Measurements from ENCODE around the gene INTS1.

DNA sequence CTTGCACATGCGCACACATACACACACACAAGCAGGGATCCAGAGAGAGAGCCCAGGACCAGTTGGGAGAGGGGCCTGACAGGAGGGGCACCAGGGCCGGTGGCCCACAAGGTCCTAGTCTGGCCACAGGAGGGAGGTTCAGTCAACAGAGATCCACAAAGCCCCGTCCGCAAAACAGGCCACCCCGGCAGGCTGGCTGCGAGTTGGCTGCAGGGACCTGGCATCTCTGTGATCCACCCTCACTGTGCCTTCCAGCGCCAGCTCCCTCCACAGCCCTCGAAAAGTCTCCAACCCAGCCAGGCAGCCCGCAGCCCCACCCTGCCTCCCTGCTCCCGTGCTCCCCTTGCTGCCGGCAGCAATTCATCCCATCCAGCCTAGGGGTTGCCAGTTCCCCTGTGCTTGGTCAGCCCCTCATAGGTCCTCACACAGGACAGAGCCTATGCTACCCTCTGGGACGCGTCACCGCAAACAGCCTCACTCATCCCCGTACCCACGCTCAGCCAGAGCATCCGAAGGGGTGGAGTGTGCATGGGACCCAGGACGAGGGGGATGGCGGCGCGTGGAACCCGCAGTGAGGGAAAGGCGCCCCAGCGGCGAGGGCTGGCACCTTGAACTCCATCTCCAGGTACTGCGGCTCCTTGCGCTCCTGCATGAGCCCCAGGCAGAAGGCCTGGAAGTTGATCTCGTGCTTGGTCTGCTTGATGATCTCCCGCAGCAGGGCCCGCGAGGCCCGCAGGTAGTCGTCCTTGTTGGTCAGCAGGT is 7.5 kb downstream of the INTS1 start:
- TF ChIP-seq, protein P1, sequence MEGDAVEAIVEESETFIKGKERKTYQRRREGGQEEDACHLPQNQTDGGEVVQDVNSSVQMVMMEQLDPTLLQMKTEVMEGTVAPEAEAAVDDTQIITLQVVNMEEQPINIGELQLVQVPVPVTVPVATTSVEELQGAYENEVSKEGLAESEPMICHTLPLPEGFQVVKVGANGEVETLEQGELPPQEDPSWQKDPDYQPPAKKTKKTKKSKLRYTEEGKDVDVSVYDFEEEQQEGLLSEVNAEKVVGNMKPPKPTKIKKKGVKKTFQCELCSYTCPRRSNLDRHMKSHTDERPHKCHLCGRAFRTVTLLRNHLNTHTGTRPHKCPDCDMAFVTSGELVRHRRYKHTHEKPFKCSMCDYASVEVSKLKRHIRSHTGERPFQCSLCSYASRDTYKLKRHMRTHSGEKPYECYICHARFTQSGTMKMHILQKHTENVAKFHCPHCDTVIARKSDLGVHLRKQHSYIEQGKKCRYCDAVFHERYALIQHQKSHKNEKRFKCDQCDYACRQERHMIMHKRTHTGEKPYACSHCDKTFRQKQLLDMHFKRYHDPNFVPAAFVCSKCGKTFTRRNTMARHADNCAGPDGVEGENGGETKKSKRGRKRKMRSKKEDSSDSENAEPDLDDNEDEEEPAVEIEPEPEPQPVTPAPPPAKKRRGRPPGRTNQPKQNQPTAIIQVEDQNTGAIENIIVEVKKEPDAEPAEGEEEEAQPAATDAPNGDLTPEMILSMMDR (conservative IDR thresholded peaks at IDR 0.05; ENCODE audit: low read depth in 2 of 2), result no peak
- TF ChIP-seq EZH2phosphoT487 (IDR thresholded peaks at IDR 0.05; ENCODE audit: unreplicated experiment) (no peak), EZH2 (IDR thresholded peaks at IDR 0.05; ENCODE audit: low read depth, unreplicated experiment) (no peak), STAT1 (IDR thresholded peaks at IDR 0.05; ENCODE audit: unreplicated experiment) (no peak), POLR2AphosphoS5 (IDR thresholded peaks at IDR 0.05; ENCODE audit: low read depth) (no peak), CREB1 (CRISPR knock-in tag; IDR thresholded peaks at IDR 0.05; ENCODE audit: low read depth) (no peak), ZNF331 (CRISPR knock-in tag; IDR thresholded peaks at IDR 0.05; ENCODE audit: low read depth) (no peak), JUNB (IDR thresholded peaks at IDR 0.05; ENCODE audit: unreplicated experiment) (no peak), ZNF114 (CRISPR knock-in tag; IDR thresholded peaks at IDR 0.05) (no peak), NANOG (IDR thresholded peaks at IDR 0.05; ENCODE audit: borderline replicate concordance) (no peak)
- TF ChIP-seq, protein P2, sequence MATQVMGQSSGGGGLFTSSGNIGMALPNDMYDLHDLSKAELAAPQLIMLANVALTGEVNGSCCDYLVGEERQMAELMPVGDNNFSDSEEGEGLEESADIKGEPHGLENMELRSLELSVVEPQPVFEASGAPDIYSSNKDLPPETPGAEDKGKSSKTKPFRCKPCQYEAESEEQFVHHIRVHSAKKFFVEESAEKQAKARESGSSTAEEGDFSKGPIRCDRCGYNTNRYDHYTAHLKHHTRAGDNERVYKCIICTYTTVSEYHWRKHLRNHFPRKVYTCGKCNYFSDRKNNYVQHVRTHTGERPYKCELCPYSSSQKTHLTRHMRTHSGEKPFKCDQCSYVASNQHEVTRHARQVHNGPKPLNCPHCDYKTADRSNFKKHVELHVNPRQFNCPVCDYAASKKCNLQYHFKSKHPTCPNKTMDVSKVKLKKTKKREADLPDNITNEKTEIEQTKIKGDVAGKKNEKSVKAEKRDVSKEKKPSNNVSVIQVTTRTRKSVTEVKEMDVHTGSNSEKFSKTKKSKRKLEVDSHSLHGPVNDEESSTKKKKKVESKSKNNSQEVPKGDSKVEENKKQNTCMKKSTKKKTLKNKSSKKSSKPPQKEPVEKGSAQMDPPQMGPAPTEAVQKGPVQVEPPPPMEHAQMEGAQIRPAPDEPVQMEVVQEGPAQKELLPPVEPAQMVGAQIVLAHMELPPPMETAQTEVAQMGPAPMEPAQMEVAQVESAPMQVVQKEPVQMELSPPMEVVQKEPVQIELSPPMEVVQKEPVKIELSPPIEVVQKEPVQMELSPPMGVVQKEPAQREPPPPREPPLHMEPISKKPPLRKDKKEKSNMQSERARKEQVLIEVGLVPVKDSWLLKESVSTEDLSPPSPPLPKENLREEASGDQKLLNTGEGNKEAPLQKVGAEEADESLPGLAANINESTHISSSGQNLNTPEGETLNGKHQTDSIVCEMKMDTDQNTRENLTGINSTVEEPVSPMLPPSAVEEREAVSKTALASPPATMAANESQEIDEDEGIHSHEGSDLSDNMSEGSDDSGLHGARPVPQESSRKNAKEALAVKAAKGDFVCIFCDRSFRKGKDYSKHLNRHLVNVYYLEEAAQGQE (IDR thresholded peaks at IDR 0.05; ENCODE audit: unreplicated experiment), result no peak
- TF ChIP-seq, protein P3, sequence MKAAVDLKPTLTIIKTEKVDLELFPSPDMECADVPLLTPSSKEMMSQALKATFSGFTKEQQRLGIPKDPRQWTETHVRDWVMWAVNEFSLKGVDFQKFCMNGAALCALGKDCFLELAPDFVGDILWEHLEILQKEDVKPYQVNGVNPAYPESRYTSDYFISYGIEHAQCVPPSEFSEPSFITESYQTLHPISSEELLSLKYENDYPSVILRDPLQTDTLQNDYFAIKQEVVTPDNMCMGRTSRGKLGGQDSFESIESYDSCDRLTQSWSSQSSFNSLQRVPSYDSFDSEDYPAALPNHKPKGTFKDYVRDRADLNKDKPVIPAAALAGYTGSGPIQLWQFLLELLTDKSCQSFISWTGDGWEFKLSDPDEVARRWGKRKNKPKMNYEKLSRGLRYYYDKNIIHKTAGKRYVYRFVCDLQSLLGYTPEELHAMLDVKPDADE (IDR thresholded peaks at IDR 0.05), result no peak

Data from GM23338 (cell line).